Naive thymus-derived CD8-positive, alpha-beta T cell (primary cell): ENCODE results near the gene C3orf18. TPM values are rescaled to one million over a fixed set of nuclear protein-coding genes. Genes with fewer than 3 reads are reported as not detected.

Experiments used
- ATAC-seq, 2 donors: fragments of 150-1000 bp; cut with Tn5 transposase in 1 of 2; sonication (Bioruptor Pico), chemical (Tn5 transposase) in 1 of 2; 1 replicate in 1 of 2; 2 replicates in 1 of 2; pipeline ENCODE4 v1.10.0; 2021; ENCODE audit warnings: mild to moderate bottlenecking in 2 of 2, moderate library complexity in 2 of 2
- POLR2A ChIA-PET: fragments of 350-600 bp; sonication (Branson Sonifier 250); formaldehyde crosslinking; loops from one replicate; lab custom pipeline; 2021; ENCODE audit warnings: antibody characterized with exemption; lab: Charles Lee
- DNase-seq, 10 donors: peaks; one replicate each; pipeline versions ENCODE4 v3.0.0 to v3.0.0-alpha.2; 2020 to 2022
- H3K27ac Mint-ChIP-seq, 10 donors: one replicate each; pipeline ENCODE4 v1.8.0; 2020 to 2022; ENCODE audit warnings: mild to moderate bottlenecking in 10 of 10, mixed read lengths in 10 of 10, moderate library complexity in 4 of 10, inconsistent platforms in 1 of 10
- H3K27me3 Mint-ChIP-seq, 5 donors: one replicate each; pipeline ENCODE4 v1.8.0; 2021 to 2022; ENCODE audit warnings: mixed read lengths in 5 of 5
- H3K36me3 Mint-ChIP-seq, 3 donors: one replicate each; pipeline ENCODE4 v1.8.0; 2020 to 2022; ENCODE audit warnings: mixed read lengths in 3 of 3, mild to moderate bottlenecking in 2 of 3, inconsistent platforms in 1 of 3
- H3K4me1 Mint-ChIP-seq, 4 donors: one replicate each; pipeline ENCODE4 v1.8.0; 2021 to 2022; ENCODE audit warnings: mixed read lengths in 4 of 4
- H3K4me3 Mint-ChIP-seq, 10 donors: one replicate each; pipeline ENCODE4 v1.8.0; 2020 to 2022; ENCODE audit warnings: mild to moderate bottlenecking in 10 of 10, mixed read lengths in 10 of 10, moderate library complexity in 6 of 10, inconsistent platforms in 1 of 10
- H3K9me3 Mint-ChIP-seq, 9 donors: one replicate each; pipeline ENCODE4 v1.8.0; 2020 to 2022; ENCODE audit warnings: mixed read lengths in 9 of 9, mild to moderate bottlenecking in 3 of 9, inconsistent platforms in 1 of 9, moderate library complexity in 1 of 9
- polyA plus RNA-seq, 3 donors: library from polyadenylated mRNA; unstranded; fragments of 300-500 nt; fragmentation: Illumina TruSeq; gene quantifications; one replicate each; pipeline ENCODE4 v1.2.3, GENCODE V29; 2021
- total RNA-seq, 8 experiments: library from RNA in 2 of 8; stranded (reverse) in 2 of 8; gene quantifications; one replicate each; pipeline ENCODE4 v1.2.3 and lab custom pipeline; 2021 to 2026

The C3orf18 gene
- total and polyA plus RNA-seq, 5 experiments from 2014 or later, result 14.1 to 18.4 (median 17.3) TPM

- H3K9me3 Mint-ChIP-seq, result no peaks in the 10 kb centered on the region
- H3K27me3 Mint-ChIP-seq, result peaks cover 7 to 42% (median 24%) of the 10 kb centered on the region in 5 donors
- H3K4me3 Mint-ChIP-seq, result no peak overlapping the region
- peaks cover 0 to 2% (median 1%) of the 10 kb centered on the region in 4 donors for H3K4me1 Mint-ChIP-seq
- ATAC-seq, result no peak
- no peaks in the 10 kb centered on the region for H3K36me3 Mint-ChIP-seq
- POLR2A ChIA-PET, result no interaction called here
- no peak for DNase-seq
- no peak overlapping the region for H3K27ac Mint-ChIP-seq
Measured at GRCh38 chr3:50530001-50530970, 37.3 kb downstream of the C3orf18 start.

- Mint-ChIP-seq H3K4me3 (no peak overlapping the region), H3K27me3 (peaks cover 7 to 30% (median 13%) of the 10 kb centered on the region in 5 donors), H3K4me1 (peaks cover 0 to 2% (median 1%) of the 10 kb centered on the region in 4 donors), H3K27ac (no peak overlapping the region), H3K9me3 (no peaks in the 10 kb centered on the region), H3K36me3 (no peaks in the 10 kb centered on the region)
- POLR2A ChIA-PET, result no interaction called here
- ATAC-seq (peak in 1 of 2 donors; percentile 50), DNase-seq (peak in 3 of 10 donors; percentile 22 to 33 (median 22))
Measured at GRCh38 chr3:50525987-50526386, 41.6 kb downstream of the C3orf18 start.

GRCh38 chr3:50525191-50525910 is 42.2 kb downstream of the C3orf18 start:
- no peaks in the 10 kb centered on the region for H3K36me3 Mint-ChIP-seq
- no peak overlapping the region for H3K27ac Mint-ChIP-seq
- H3K9me3 Mint-ChIP-seq, result no peaks in the 10 kb centered on the region
- H3K4me1 Mint-ChIP-seq, result peaks cover 0 to 2% (median 0%) of the 10 kb centered on the region in 4 donors
- no peak for DNase-seq
- POLR2A ChIA-PET, result no interaction called here
- H3K4me3 Mint-ChIP-seq, result no peak overlapping the region
- no peak for ATAC-seq
- peaks cover 7 to 30% (median 11%) of the 10 kb centered on the region in 5 donors for H3K27me3 Mint-ChIP-seq

DNA sequence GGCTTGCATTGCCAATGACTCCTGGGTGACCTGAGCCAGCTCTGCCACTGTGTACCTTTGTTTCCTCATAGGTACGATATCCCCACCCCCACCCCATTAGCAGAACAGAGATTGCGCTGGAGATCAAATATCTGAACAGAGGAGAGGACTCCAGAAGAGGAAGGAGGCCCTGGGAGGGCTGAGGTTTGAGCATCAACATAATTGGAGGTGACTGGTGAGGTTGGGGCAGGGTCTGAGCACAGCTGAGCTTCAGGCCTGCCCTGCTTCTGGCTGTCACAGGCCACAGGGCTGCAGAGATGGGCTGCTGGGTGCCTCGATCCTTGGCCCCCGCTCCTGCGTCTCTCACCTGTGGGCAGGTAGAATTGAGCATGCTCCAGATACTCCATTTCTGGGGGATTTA is 42.8 kb downstream of the C3orf18 start:
- H3K9me3 Mint-ChIP-seq, result no peaks in the 10 kb centered on the region
- ATAC-seq, result no peak
- no peak for DNase-seq

GRCh38 chr3:50523279-50523811 is 44.2 kb downstream of the C3orf18 start:
- H3K4me3 Mint-ChIP-seq, result no peak overlapping the region
- H3K9me3 Mint-ChIP-seq, result no peaks in the 10 kb centered on the region
- H3K4me1 Mint-ChIP-seq, result peaks cover 5 to 10% (median 7%) of the 10 kb centered on the region in 4 donors
- POLR2A ChIA-PET, result interaction anchor here (0.7 to 1.0 kb wide), 2 partner anchors 182 to 269 kb away, joined by 3 to 4 read pairs; partner anchors contain the start of gene RASSF1
- no peaks in the 10 kb centered on the region for H3K36me3 Mint-ChIP-seq
- peaks cover 0 to 11% (median 1%) of the 10 kb centered on the region in 5 donors for H3K27me3 Mint-ChIP-seq
- no peak for ATAC-seq
- no peak overlapping the region for H3K27ac Mint-ChIP-seq
- no peak for DNase-seq

More for the DNA sequence above, 42.8 kb downstream of the C3orf18 start:
- Mint-ChIP-seq H3K27me3 (peaks cover 6 to 25% (median 10%) of the 10 kb centered on the region in 5 donors), H3K36me3 (no peaks in the 10 kb centered on the region), H3K4me1 (peaks cover 0 to 3% (median 0%) of the 10 kb centered on the region in 4 donors), H3K4me3 (no peak overlapping the region), H3K27ac (no peak overlapping the region)
- POLR2A ChIA-PET, result interaction anchor here (0.7 kb wide), 1 partner anchor 141 kb away, joined by 3 read pairs; no protein-coding TSS in a partner anchor

GRCh38 chr3:50521572-50521971 is 46.0 kb downstream of the C3orf18 start:
- DNase-seq (no peak), ATAC-seq (no peak)
- H3K4me3 Mint-ChIP-seq, result no peak overlapping the region
- peak overlapping the region in 1 of 10 donors; percentile 46 for H3K27ac Mint-ChIP-seq
- POLR2A ChIA-PET, result interaction anchor here (0.7 kb wide), 1 partner anchor 19 kb away, joined by 5 read pairs; no protein-coding TSS in a partner anchor
- H3K36me3 Mint-ChIP-seq, result no peaks in the 10 kb centered on the region
- peaks cover 0 to 3% (median 0%) of the 10 kb centered on the region in 5 donors for H3K27me3 Mint-ChIP-seq
- peaks cover 6 to 14% (median 8%) of the 10 kb centered on the region in 4 donors for H3K4me1 Mint-ChIP-seq
- H3K9me3 Mint-ChIP-seq, result no peaks in the 10 kb centered on the region

DNA sequence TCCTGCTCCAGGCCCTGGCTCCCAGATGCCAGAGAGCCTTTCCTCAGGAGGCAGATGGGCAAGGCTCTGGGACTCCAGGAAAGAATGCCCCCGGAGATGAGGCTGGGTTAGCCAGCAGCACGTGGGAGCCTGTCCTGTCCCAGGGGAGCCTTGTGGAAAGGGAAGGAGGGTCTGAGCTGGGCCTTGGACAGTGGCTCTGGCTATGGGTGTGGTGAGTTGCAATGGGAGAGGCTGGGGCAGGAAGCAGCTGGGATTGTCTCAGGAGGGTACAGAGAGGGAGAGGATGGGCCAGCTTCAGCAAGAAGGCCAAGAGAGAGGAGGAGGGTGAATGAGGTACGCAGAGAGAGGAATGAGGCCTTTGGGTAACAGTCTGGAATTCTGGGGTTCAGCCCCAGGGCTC is 46.7 kb downstream of the C3orf18 start:
- POLR2A ChIA-PET, result no interaction called here
- peaks cover 8 to 18% (median 14%) of the 10 kb centered on the region in 4 donors for H3K4me1 Mint-ChIP-seq
- H3K27ac Mint-ChIP-seq, result peak overlapping the region in 1 of 10 donors; percentile 22
- no peaks in the 10 kb centered on the region for H3K9me3 Mint-ChIP-seq
- peaks cover 0 to 3% (median 0%) of the 10 kb centered on the region in 5 donors for H3K27me3 Mint-ChIP-seq
- no peak overlapping the region for H3K4me3 Mint-ChIP-seq
- H3K36me3 Mint-ChIP-seq, result no peaks in the 10 kb centered on the region
- ATAC-seq (no peak), DNase-seq (no peak)

- POLR2A ChIA-PET, result no interaction called here
- Mint-ChIP-seq H3K9me3 (no peaks in the 10 kb centered on the region), H3K27ac (no peak overlapping the region), H3K27me3 (peaks cover 0 to 3% (median 0%) of the 10 kb centered on the region in 5 donors), H3K4me3 (peak overlapping the region in 1 of 10 donors; percentile 26), H3K36me3 (no peaks in the 10 kb centered on the region), H3K4me1 (peaks cover 8 to 28% (median 20%) of the 10 kb centered on the region in 4 donors)
- ATAC-seq, result peak; percentile 79 to 86
- peak; percentile 51 to 80 (median 68) for DNase-seq
Measured at GRCh38 chr3:50519471-50520089, 48.0 kb downstream of the C3orf18 start.

DNA sequence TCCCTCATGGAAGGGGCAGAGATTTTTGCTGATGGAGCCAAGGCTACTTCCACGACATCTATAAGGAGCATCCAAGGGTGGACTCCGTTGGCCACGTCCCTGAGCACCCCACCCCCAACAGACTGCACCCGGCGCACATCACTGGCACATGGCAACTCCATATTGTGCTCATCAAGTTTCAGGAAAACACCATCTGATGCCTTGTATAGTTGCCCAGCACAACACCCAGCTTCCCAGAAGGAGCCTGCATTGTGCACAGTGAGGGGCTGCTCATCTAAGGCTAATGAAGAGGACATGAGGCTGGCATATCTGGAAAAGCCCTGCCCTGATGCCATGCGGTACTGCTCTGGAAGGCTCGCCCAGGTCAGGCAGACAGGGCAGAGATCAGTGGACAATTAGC is 49.1 kb downstream of the C3orf18 start:
- Mint-ChIP-seq H3K36me3 (no peaks in the 10 kb centered on the region), H3K27ac (peak overlapping the region in 1 of 10 donors; percentile 24), H3K27me3 (peaks cover 0 to 3% (median 0%) of the 10 kb centered on the region in 5 donors), H3K4me3 (no peak overlapping the region), H3K9me3 (no peaks in the 10 kb centered on the region), H3K4me1 (peaks cover 8 to 29% (median 20%) of the 10 kb centered on the region in 4 donors)
- ATAC-seq (no peak), DNase-seq (no peak)
- POLR2A ChIA-PET, result interaction anchor here (0.6 to 1.2 kb wide), 5 partner anchors 9 to 716 kb away, joined by 3 to 5 read pairs (median 3); partner anchors contain the start of gene HEMK1

DNA sequence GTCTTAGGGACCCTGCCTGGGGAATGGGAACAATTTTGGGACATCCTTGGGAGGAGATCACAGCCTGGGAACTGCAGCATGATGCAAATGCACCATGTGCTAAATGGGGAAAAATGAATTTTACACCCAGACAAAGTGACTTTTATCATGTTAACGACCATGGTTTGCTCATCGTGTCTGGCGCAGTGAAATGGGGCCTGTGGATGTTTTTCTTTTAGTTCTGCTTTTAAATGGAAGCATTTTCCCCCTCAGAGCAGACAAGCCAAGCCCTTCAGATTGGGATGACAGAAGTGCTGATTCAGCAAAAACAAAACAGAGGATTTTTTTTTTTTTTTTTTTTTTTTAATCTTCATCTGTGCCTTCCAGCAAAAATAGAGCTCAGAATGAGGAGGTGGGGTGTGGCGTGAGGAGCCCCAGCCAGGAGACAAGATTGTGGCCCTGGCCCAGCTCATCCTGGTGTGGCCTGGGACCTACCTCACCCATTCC is 49.8 kb downstream of the C3orf18 start:
- POLR2A ChIA-PET, result interaction anchor here (0.6 to 1.2 kb wide), 4 partner anchors 8 to 716 kb away, joined by 3 read pairs; partner anchors contain the start of gene HEMK1
- DNase-seq (no peak), ATAC-seq (no peak)
- peaks cover 10 to 29% (median 20%) of the 10 kb centered on the region in 4 donors for H3K4me1 Mint-ChIP-seq
- H3K4me3 Mint-ChIP-seq, result no peak overlapping the region
- H3K9me3 Mint-ChIP-seq, result no peaks in the 10 kb centered on the region
- H3K27ac Mint-ChIP-seq, result no peak overlapping the region
- H3K36me3 Mint-ChIP-seq, result no peaks in the 10 kb centered on the region
- H3K27me3 Mint-ChIP-seq, result peaks cover 0 to 3% (median 0%) of the 10 kb centered on the region in 5 donors

GRCh38 chr3:50516440-50516871 is 51.1 kb downstream of the C3orf18 start:
- Mint-ChIP-seq H3K4me3 (peak overlapping the region in 1 of 10 donors; percentile 65), H3K4me1 (peaks cover 10 to 29% (median 20%) of the 10 kb centered on the region in 4 donors), H3K27me3 (peaks cover 0 to 3% (median 0%) of the 10 kb centered on the region in 5 donors), H3K36me3 (no peaks in the 10 kb centered on the region), H3K27ac (peak overlapping the region in 4 of 10 donors; percentile 9 to 67 (median 24)), H3K9me3 (no peaks in the 10 kb centered on the region)
- POLR2A ChIA-PET, result interaction anchor here (0.5 to 1.1 kb wide), 2 partner anchors 12 to 178 kb away, joined by 3 to 5 read pairs; no protein-coding TSS in a partner anchor
- DNase-seq (no peak), ATAC-seq (no peak)
